ENCODE measurements around the gene SYT15B.
"Not testable (repeated sequence)": the region's sequence is repeated elsewhere in the genome, so short reads cannot be mapped to it uniquely, and the experiment has no call there.

- TF ChIP-seq CTCF (IDR thresholded peaks at IDR 0.05; ENCODE audit: low read depth, low read length); EZH2phosphoT487 (IDR thresholded peaks at IDR 0.05; ENCODE audit: low read depth): not testable (repeated sequence)
Observed at GRCh38 chr10:47746780-47747376, 16.5 kb downstream of the SYT15B start.

Data from OCI-LY3 (cell line).